Keratinocyte (primary cell): ENCODE measurements around the gene TGM1. TPM values are rescaled to one million over a fixed set of nuclear protein-coding genes. Genes with fewer than 3 reads are reported as not detected.

Experiments used
- DNase-seq: peaks from one replicate; pipeline ENCODE4 v3.0.0-alpha.2; 2011; ENCODE audit warnings: low read depth, missing footprints, low spot score
- FAIRE-seq: peaks from 2 replicates; lab custom pipeline; 2011; peaks lifted over from hg19 to GRCh38; lab: Jason Lieb, UNC
- H2AFZ ChIP-seq: 2 replicates; pipeline ENCODE4 v1.6.0; 2012; ENCODE audit warnings: low read length, control low read depth, inconsistent platforms; ENCODE audit not compliant: control insufficient read depth
- H3K27ac ChIP-seq: 2 replicates; pipeline ENCODE4 v1.5.1; 2011; ENCODE audit warnings: low read length; ENCODE audit not compliant: control insufficient read depth, insufficient read depth
- H3K27me3 ChIP-seq: 3 replicates; pipeline ENCODE4 v1.6.0; 2011; ENCODE audit warnings: low read length; ENCODE audit not compliant: control insufficient read depth, insufficient read depth; ENCODE audit errors: extremely low read depth
- H3K36me3 ChIP-seq, 2 experiments: 2 replicates in 1 of 2; 3 replicates in 1 of 2; pipeline ENCODE4 v1.5.1; 2011; ENCODE audit warnings: low read length in 2 of 2, mild to moderate bottlenecking in 1 of 2; ENCODE audit not compliant: control insufficient read depth in 2 of 2, insufficient read depth in 2 of 2; ENCODE audit errors: extremely low read depth in 1 of 2
- H3K4me1 ChIP-seq: 3 replicates; pipeline ENCODE4 v1.5.1; 2011; ENCODE audit warnings: low read length; ENCODE audit not compliant: control insufficient read depth, insufficient read depth; ENCODE audit errors: extremely low read depth
- H3K4me2 ChIP-seq: 3 replicates; pipeline ENCODE4 v1.6.0; 2011; ENCODE audit warnings: low read depth, low read length; ENCODE audit not compliant: control insufficient read depth, insufficient read depth; ENCODE audit errors: extremely low read depth
- H3K4me3 ChIP-seq, 3 experiments: fragments of 200-600 bp in 1 of 3; sonication (generic) in 1 of 3; 2 replicates in 2 of 3; 3 replicates in 1 of 3; pipeline ENCODE4 v1.5.1; 2011 to 2016; ENCODE audit warnings: low read length in 3 of 3, mild to moderate bottlenecking in 3 of 3, control low read depth in 2 of 3, inconsistent platforms in 1 of 3, low read depth in 1 of 3, mixed read lengths in 1 of 3, mixed run types in 1 of 3, moderate library complexity in 1 of 3; ENCODE audit not compliant: control insufficient read depth in 2 of 3, insufficient read depth in 2 of 3; ENCODE audit errors: extremely low read depth in 1 of 3
- H3K79me2 ChIP-seq: 2 replicates; pipeline ENCODE4 v1.6.0; 2012; ENCODE audit warnings: low read length; ENCODE audit not compliant: control insufficient read depth, insufficient read depth
- H3K9ac ChIP-seq: 3 replicates; pipeline ENCODE4 v1.6.0; 2011; ENCODE audit warnings: low read length; ENCODE audit not compliant: control insufficient read depth, insufficient read depth; ENCODE audit errors: extremely low read depth
- H3K9me1 ChIP-seq: 3 replicates; pipeline ENCODE4 v1.6.0; 2011; ENCODE audit warnings: low read length; ENCODE audit not compliant: control insufficient read depth, insufficient read depth; ENCODE audit errors: extremely low read depth
- H3K9me3 ChIP-seq: 2 replicates; pipeline ENCODE4 v1.5.1; 2012; ENCODE audit warnings: low read depth, low read length; ENCODE audit not compliant: control insufficient read depth
- H4K20me1 ChIP-seq: 3 replicates; pipeline ENCODE4 v1.6.0; 2011; ENCODE audit warnings: low read length; ENCODE audit not compliant: control insufficient read depth, insufficient read depth; ENCODE audit errors: extremely low read depth
- EZH2 ChIP-seq: IDR thresholded peaks from one replicate; pipeline ENCODE4 v1.6.1; 2012; ENCODE audit warnings: inconsistent platforms, mild to moderate bottlenecking, low read length, moderate library complexity
- dilution Hi-C: fragments of 300-500 bp; cut with MboI; formaldehyde crosslinking; loops from one replicate; pipeline ENCODE4 v1.7.0; 2020; ENCODE audit warnings: low sequenced_read_pairs; ENCODE audit not compliant: extremely low pct_ligation_motif_present
- polyA plus RNA-seq, 5 experiments: library from polyadenylated mRNA; depleted of rRNA in 3 of 5; stranded (reverse) in 3 of 5; stranded (forward) in 1 of 5; unstranded in 1 of 5; fragments of >200 nt; gene quantifications; 1 replicate in 1 of 5; 2 replicates in 3 of 5; 3 replicates in 1 of 5; pipeline versions ENCODE4 v1.2.1 to v1.2.3, GENCODE V29; 2011 to 2012; ENCODE audit warnings: missing spikeins in 2 of 5, low read depth in 1 of 5, low replicate concordance in 1 of 5
- TF ChIP-seq, protein P1 (sequence below), 3 experiments: IDR thresholded peaks in 1 of 3; conservative IDR thresholded peaks in 1 of 3; optimal IDR thresholded peaks in 1 of 3; 2 replicates in 2 of 3; 3 replicates in 1 of 3; pipeline versions ENCODE3 to v1.5.1; 2011; ENCODE audit warnings: low read length in 3 of 3, mild to moderate bottlenecking in 3 of 3, moderate library complexity in 2 of 3, control low read depth in 1 of 3, inconsistent platforms in 1 of 3; ENCODE audit not compliant: insufficient read depth in 2 of 3; ENCODE audit errors: extremely low read depth in 1 of 3

TGM1 gene
- polyA plus RNA-seq, 1 donor (not counting 4 experiments of a cell fraction or from before 2014, with no cell fraction given), result 16.1 TPM

DNA sequence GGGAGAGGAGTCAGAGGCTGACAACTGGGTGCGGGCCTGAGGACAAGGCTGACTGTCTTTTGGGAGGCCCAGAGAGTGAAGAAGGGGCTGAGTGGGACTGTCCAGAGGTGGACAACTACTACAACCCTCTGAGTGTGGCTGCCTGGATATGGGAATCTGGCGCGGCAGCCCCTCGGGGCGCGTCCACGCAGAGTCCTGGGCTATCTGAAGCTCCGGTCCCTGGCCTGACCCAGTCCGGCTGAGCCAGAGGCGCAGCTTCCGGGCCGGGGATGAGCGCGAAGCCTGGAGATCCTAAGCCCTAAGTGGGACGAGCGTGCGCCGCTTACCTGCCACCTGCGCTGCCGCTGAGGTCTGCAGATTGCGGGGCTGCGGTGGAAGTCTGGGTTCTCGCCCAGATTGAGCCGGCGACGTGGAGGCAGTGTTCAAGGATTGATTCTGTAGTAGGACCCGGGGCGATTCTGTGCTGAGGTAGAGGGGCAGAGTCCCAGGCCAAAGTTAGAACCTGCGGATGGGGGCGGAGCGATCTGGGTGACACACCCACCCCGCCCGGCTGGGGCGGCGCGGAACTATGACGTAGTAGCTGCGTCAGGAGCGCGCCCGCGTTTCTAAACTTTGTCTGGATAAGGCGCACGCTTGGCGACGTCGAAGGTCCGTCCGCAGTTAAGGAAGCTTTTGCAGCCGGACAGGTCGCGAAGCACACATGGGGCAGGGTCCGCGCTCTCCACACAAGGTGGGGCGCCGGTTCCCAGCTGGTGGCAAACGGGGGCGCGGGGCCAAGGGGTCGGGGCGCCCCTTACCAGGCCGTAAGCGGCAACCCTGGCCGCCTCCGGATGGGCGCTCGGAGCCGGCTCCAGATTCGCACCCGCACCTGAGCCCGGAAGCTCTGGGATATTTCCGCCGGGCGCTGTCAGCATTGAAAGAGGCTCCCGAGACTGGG lies 36.5 kb upstream of the TGM1 start, which contains the start of the genes DHRS1 and NOP9:
TSS of gene DHRS1 (minus strand) at position 526 of the 937 bp plus-strand sequence. CDS start 674 bp downstream, outside the sequence.
TSS of gene NOP9 (plus strand) at position 596 of the 937 bp plus-strand sequence. CDS start at position 701, 105 bp downstream.
- FAIRE-seq (no peak), DNase-seq (no peak)
- Histone ChIP-seq H3K27me3 (no peaks in the 10 kb centered on the region), H3K9me1 (no peaks in the 10 kb centered on the region), H3K4me3 (peak within 1 kb of the TSS; percentile 58 to 94 (median 80)), H3K9me3 (no peaks in the 10 kb centered on the region), H3K4me2 (peak within 1 kb of the TSS; percentile 91), H3K79me2 (peaks cover 32% of the 10 kb centered on the region), H3K36me3 (peaks cover 33 to 46% of the 10 kb centered on the region in 2 experiments), H3K9ac (peak within 1 kb of the TSS; percentile 95), H3K27ac (peak within 1 kb of the TSS; percentile 93), H2AFZ (peak within 1 kb of the TSS; percentile 84), H4K20me1 (no peaks in the 10 kb centered on the region), H3K4me1 (peaks cover 37% of the 10 kb centered on the region)
- TF ChIP-seq, protein P1, sequence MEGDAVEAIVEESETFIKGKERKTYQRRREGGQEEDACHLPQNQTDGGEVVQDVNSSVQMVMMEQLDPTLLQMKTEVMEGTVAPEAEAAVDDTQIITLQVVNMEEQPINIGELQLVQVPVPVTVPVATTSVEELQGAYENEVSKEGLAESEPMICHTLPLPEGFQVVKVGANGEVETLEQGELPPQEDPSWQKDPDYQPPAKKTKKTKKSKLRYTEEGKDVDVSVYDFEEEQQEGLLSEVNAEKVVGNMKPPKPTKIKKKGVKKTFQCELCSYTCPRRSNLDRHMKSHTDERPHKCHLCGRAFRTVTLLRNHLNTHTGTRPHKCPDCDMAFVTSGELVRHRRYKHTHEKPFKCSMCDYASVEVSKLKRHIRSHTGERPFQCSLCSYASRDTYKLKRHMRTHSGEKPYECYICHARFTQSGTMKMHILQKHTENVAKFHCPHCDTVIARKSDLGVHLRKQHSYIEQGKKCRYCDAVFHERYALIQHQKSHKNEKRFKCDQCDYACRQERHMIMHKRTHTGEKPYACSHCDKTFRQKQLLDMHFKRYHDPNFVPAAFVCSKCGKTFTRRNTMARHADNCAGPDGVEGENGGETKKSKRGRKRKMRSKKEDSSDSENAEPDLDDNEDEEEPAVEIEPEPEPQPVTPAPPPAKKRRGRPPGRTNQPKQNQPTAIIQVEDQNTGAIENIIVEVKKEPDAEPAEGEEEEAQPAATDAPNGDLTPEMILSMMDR (optimal IDR thresholded peaks at IDR 0.05 in 1 of 3, IDR thresholded peaks at IDR 0.05 in 1 of 3, conservative IDR thresholded peaks at IDR 0.05 in 1 of 3; ENCODE audit: extremely low read depth in 1 of 3, insufficient read depth in 2 of 3, low read length in 3 of 3), result no peak
- TF ChIP-seq EZH2, result no peak
- dilution Hi-C loops, result no loop called here

DNA sequence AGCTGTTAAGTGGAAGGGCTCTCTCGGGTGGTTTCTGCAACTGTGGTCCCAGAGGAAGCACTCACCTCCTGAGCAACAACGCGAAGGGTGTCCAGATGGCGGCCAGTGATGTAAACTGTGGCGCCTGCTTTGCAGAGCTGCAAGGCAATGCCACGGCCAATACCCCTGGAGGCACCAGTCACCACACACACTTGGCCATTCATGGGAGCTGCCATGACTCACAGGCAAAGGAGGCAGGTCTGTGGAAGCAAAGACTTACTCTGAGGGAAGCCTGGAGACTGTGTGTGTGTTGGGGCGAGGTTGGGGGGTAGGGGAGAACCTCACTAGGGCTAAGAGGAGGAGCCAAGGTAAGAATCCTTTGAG lies 35.9 kb upstream of the TGM1 start:
- peak overlapping the region; percentile 84 for H2AFZ ChIP-seq
- H3K4me1 ChIP-seq, result peaks cover 37% of the 10 kb centered on the region
- H3K9me1 ChIP-seq, result no peaks in the 10 kb centered on the region
- H3K4me2 ChIP-seq, result peak overlapping the region; percentile 91
- peak overlapping the region; percentile 93 for H3K27ac ChIP-seq
- H3K27me3 ChIP-seq, result no peaks in the 10 kb centered on the region
- H3K9ac ChIP-seq, result peak overlapping the region; percentile 95
- H3K79me2 ChIP-seq, result peaks cover 32% of the 10 kb centered on the region
- peaks cover 29 to 40% of the 10 kb centered on the region in 2 experiments for H3K36me3 ChIP-seq
- peak; percentile 87 for DNase-seq
- dilution Hi-C loops, result no loop called here
- no peaks in the 10 kb centered on the region for H4K20me1 ChIP-seq
- TF ChIP-seq, protein P1 (optimal IDR thresholded peaks at IDR 0.05 in 1 of 3, IDR thresholded peaks at IDR 0.05 in 1 of 3, conservative IDR thresholded peaks at IDR 0.05 in 1 of 3; ENCODE audit: extremely low read depth in 1 of 3, insufficient read depth in 2 of 3, low read length in 3 of 3), result no peak
- no peak for TF ChIP-seq EZH2
- H3K9me3 ChIP-seq, result no peaks in the 10 kb centered on the region
- FAIRE-seq, result peak; percentile 75
- peak overlapping the region; percentile 58 to 94 (median 80) for H3K4me3 ChIP-seq
